Esophagus squamous epithelium (tissue), 4 donors: Measurements from ENCODE around the gene EML2.

Source experiments
- POLR2A ChIP-seq, 4 donors: fragments of 450-650 bp; IDR thresholded peaks; one replicate each; pipeline ENCODE4 v1.6.1; 2017; ENCODE audit warnings: antibody characterized with exemption in 4 of 4, mild to moderate bottlenecking in 4 of 4, moderate library complexity in 3 of 4
- TF ChIP-seq, protein P1 (sequence below), 6 experiments: fragments of 450-650 bp in 4 of 6; fragments of 200-600 bp in 2 of 6; sonication (generic) in 2 of 6; IDR thresholded peaks; one replicate each; pipeline ENCODE4 v1.5.1; 2016 to 2019; ENCODE audit warnings: antibody characterized with exemption in 6 of 6, mild to moderate bottlenecking in 4 of 6, moderate library complexity in 4 of 6

DNA sequence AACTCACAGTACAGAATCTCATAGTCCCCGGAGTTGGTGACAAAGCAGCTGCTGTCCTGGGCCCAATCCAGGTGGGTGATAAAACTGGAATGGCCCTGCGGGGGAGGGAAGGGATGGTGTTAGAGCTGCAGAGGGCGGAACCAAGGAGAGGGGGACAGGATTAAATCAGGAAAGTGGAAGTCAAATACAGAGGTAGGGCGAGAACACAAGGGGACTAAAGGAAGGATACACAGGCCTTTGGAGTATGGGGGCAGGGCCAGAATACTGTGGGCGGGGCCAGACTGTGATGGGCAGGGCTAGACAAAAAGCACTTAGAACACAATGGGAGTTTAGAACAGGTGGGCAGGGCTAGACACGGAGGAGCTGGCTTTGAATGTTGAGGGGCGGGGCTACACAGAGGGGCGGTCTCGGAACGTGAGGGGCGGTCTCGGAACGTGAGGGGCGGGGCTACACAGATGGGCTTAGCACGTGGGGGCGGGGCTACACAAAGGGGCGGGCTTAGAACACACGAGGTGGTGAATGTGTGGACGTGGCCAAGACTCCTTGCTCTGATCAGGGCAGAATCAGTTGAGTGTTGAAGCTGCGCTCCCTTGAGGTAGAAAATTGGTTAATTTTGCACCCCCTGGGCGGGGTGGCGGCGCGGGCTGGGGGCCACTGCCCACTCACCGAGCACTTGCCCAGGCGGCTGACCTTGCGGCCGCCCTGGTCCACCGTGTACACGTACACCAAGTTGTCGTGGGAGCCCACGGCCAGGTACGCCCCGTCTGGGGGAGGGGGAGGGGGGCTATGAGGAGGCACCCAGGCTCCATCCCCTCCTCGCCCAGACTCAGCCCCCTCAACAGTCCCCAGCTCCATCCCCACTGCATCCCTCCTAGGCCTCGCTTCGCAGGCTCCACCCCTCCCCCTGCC is 23.1 kb downstream of the EML2 start:
- TF ChIP-seq, protein P1, sequence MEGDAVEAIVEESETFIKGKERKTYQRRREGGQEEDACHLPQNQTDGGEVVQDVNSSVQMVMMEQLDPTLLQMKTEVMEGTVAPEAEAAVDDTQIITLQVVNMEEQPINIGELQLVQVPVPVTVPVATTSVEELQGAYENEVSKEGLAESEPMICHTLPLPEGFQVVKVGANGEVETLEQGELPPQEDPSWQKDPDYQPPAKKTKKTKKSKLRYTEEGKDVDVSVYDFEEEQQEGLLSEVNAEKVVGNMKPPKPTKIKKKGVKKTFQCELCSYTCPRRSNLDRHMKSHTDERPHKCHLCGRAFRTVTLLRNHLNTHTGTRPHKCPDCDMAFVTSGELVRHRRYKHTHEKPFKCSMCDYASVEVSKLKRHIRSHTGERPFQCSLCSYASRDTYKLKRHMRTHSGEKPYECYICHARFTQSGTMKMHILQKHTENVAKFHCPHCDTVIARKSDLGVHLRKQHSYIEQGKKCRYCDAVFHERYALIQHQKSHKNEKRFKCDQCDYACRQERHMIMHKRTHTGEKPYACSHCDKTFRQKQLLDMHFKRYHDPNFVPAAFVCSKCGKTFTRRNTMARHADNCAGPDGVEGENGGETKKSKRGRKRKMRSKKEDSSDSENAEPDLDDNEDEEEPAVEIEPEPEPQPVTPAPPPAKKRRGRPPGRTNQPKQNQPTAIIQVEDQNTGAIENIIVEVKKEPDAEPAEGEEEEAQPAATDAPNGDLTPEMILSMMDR (IDR thresholded peaks at IDR 0.05) = no peak
- no peak for TF ChIP-seq POLR2A (IDR thresholded peaks at IDR 0.05)
